SK-N-SH (cell line): ENCODE results near the gene SEC14L2. TPM values are rescaled to one million over a fixed set of nuclear protein-coding genes. Genes with fewer than 3 reads are reported as not detected.

Source experiments
- CTCF ChIA-PET: fragments of 300-600, 350-600 bp; formaldehyde crosslinking; extraction: SDS; loops from one replicate; lab custom pipeline; 2021; lab: Yijun Ruan, JAX
- POLR2A ChIA-PET: fragments of 350-600 bp; sonication (Branson Sonifier 250); formaldehyde crosslinking; extraction: SDS; loops from one replicate; lab custom pipeline; 2020; ENCODE audit warnings: antibody characterized with exemption, inconsistent platforms; lab: Yijun Ruan, JAX
- DNase-seq: peaks from one replicate; pipeline ENCODE4 v3.0.0; 2012
- H2AFZ ChIP-seq: fragments of 200-600 bp; sonication (generic); 2 replicates; pipeline ENCODE4 v1.8.1; 2016; ENCODE audit warnings: antibody characterized with exemption, mild to moderate bottlenecking, low read depth
- H3F3A ChIP-seq: fragments of 200-600 bp; sonication (generic); replicated peaks from 2 replicates; pipeline ENCODE3; 2016; ENCODE audit warnings: antibody characterized with exemption, mild to moderate bottlenecking; ENCODE audit not compliant: insufficient read depth
- H3K27ac ChIP-seq, 2 experiments: fragments of 200-500 bp in 1 of 2; fragments of 200-600 bp in 1 of 2; sonication (Bioruptor generic) in 1 of 2; sonication (generic), shearing (Covaris generic) in 1 of 2; 2 replicates each; pipeline versions ENCODE4 v1.5.1 to v1.6.1; 2014 to 2016; ENCODE audit warnings: low read depth in 2 of 2, inconsistent platforms in 1 of 2, low read length in 1 of 2, mild to moderate bottlenecking in 1 of 2, mixed read lengths in 1 of 2
- H3K27me3 ChIP-seq: fragments of 200-600 bp; sonication (generic), shearing (Covaris generic); 2 replicates; pipeline ENCODE4 v1.6.1; 2016; ENCODE audit warnings: mixed run types; ENCODE audit not compliant: insufficient read depth
- H3K36me3 ChIP-seq, 2 experiments: fragments of 200-500 bp in 1 of 2; fragments of 200-600 bp in 1 of 2; sonication (Bioruptor generic) in 1 of 2; sonication (generic) in 1 of 2; replicated peaks in 1 of 2; 2 replicates each; pipeline versions ENCODE3 to v1.5.1; 2014 to 2016; ENCODE audit warnings: low read length in 1 of 2, mild to moderate bottlenecking in 1 of 2; ENCODE audit not compliant: insufficient read depth in 2 of 2, control insufficient read depth in 1 of 2
- H3K4me1 ChIP-seq, 2 experiments: fragments of 200-500 bp in 1 of 2; fragments of 200-600 bp in 1 of 2; sonication (Bioruptor generic) in 1 of 2; sonication (generic), shearing (Covaris generic) in 1 of 2; 2 replicates each; pipeline versions ENCODE4 v1.5.1 to v1.6.1; 2014 to 2016; ENCODE audit warnings: low read depth in 1 of 2, low read length in 1 of 2, mixed run types in 1 of 2; ENCODE audit not compliant: insufficient read depth in 2 of 2, control insufficient read depth in 1 of 2
- H3K4me2 ChIP-seq: fragments of 200-600 bp; sonication (generic), shearing (Covaris generic); 2 replicates; pipeline ENCODE4 v1.6.1; 2017; ENCODE audit warnings: mixed run types
- H3K4me3 ChIP-seq, 2 experiments: fragments of 200-500 bp in 1 of 2; fragments of 200-600 bp in 1 of 2; sonication (Bioruptor generic) in 1 of 2; sonication (generic), shearing (Covaris generic) in 1 of 2; 2 replicates each; pipeline versions ENCODE4 v1.5.1 to v1.8.1; 2014 to 2016; ENCODE audit warnings: low read depth in 2 of 2, inconsistent platforms in 1 of 2, low read length in 1 of 2, mild to moderate bottlenecking in 1 of 2, mixed read lengths in 1 of 2, moderate library complexity in 1 of 2
- H3K79me2 ChIP-seq: fragments of 200-600 bp; sonication (generic); 2 replicates; pipeline ENCODE4 v1.8.1; 2017; ENCODE audit warnings: mild to moderate bottlenecking; ENCODE audit not compliant: insufficient read depth
- H3K9ac ChIP-seq: fragments of 200-600 bp; sonication (generic); 2 replicates; pipeline ENCODE4 v1.6.1; 2017; ENCODE audit warnings: mixed run types
- H3K9me2 ChIP-seq: fragments of 200-600 bp; sonication (generic); 2 replicates; pipeline ENCODE4 v1.6.1; 2017; ENCODE audit warnings: mixed run types
- H3K9me3 ChIP-seq: fragments of 200-600 bp; sonication (generic); 2 replicates; pipeline ENCODE4 v1.6.1; 2017; ENCODE audit warnings: mixed run types, mild to moderate bottlenecking, moderate library complexity
- H4K20me1 ChIP-seq: fragments of 200-600 bp; sonication (generic); 2 replicates; pipeline ENCODE4 v1.6.1; 2017; ENCODE audit warnings: mild to moderate bottlenecking, mixed run types; ENCODE audit not compliant: insufficient read depth
- FOXJ3 ChIP-seq: sonication (generic); formaldehyde crosslinking; IDR thresholded peaks from 2 replicates; pipeline ENCODE4 v1.5.1; 2020; ENCODE audit warnings: mild to moderate bottlenecking, missing genetic modification reagents
- FOXM1 ChIP-seq: IDR thresholded peaks from 2 replicates; pipeline ENCODE4 v1.4.0; 2012; ENCODE audit warnings: low read depth, mild to moderate bottlenecking
- GABPA ChIP-seq: IDR thresholded peaks from 2 replicates; pipeline ENCODE4 v1.4.0; 2012; ENCODE audit warnings: low read depth, mild to moderate bottlenecking
- GATA2 ChIP-seq: sonication (generic); formaldehyde crosslinking; IDR thresholded peaks from 2 replicates; pipeline ENCODE4 v1.5.0; 2020; ENCODE audit warnings: mild to moderate bottlenecking, missing genetic modification reagents
- JUND ChIP-seq: IDR thresholded peaks from 2 replicates; pipeline ENCODE4 v1.4.0; 2012
- NFIC ChIP-seq: IDR thresholded peaks from 2 replicates; pipeline ENCODE4 v1.4.0; 2012; ENCODE audit warnings: borderline replicate concordance
- POLR2AphosphoS5 ChIP-seq: IDR thresholded peaks from 2 replicates; pipeline ENCODE4 v1.6.1; 2012; ENCODE audit warnings: low read depth, low read length
- RAD21 ChIP-seq: IDR thresholded peaks from 2 replicates; pipeline ENCODE4 v1.6.1; 2012; ENCODE audit warnings: mild to moderate bottlenecking, low read length
- RCOR1 ChIP-seq: fragments of 150-350 bp; IDR thresholded peaks from 2 replicates; pipeline ENCODE4 v1.6.1; 2017; ENCODE audit warnings: antibody characterized with exemption, low read length
- SMC3 ChIP-seq: IDR thresholded peaks from 2 replicates; pipeline ENCODE4 v1.6.1; 2012; ENCODE audit warnings: low read depth, low read length, improper control_type of control experiment
- TCF12 ChIP-seq: IDR thresholded peaks from 2 replicates; pipeline ENCODE4 v1.4.0; 2012
- TEAD4 ChIP-seq: IDR thresholded peaks from 2 replicates; pipeline ENCODE4 v1.4.0; 2012; ENCODE audit warnings: mild to moderate bottlenecking, borderline replicate concordance; ENCODE audit not compliant: insufficient read depth
- YY1 ChIP-seq: IDR thresholded peaks from 2 replicates; pipeline ENCODE4 v1.4.0; 2012; ENCODE audit warnings: low read depth, mild to moderate bottlenecking
- WGBS: methylation state at CpG from one replicate; pipeline ENCODE4 v1.1.6; 2017; ENCODE audit warnings: low lambda C conversion rate; 5-methylcytosine and 5-hydroxymethylcytosine counted together
- polyA plus RNA-seq, 3 experiments: library from polyadenylated mRNA; depleted of rRNA; stranded (reverse); fragments of >200 nt; gene quantifications; 2 replicates each; pipeline ENCODE4 v1.2.3, GENCODE V29; 2012
- TF ChIP-seq, protein P1 (sequence below): fragments of 150-350 bp; IDR thresholded peaks from 2 replicates; pipeline ENCODE4 v1.6.1; 2017; ENCODE audit warnings: antibody characterized with exemption, low read length, low read depth, borderline replicate concordance
- TF ChIP-seq, protein P2 (sequence below): IDR thresholded peaks from 2 replicates; pipeline ENCODE4 v1.4.0; 2012; ENCODE audit warnings: low read depth
- TF ChIP-seq, protein P3 (sequence below): IDR thresholded peaks from 2 replicates; pipeline ENCODE4 v1.6.1; 2012; ENCODE audit warnings: mild to moderate bottlenecking, low read depth, low read length, moderate library complexity

The SEC14L2 gene
- polyA plus RNA-seq, 1 of the 3 experiments (the other 2 are of a cell fraction), result 14.0 TPM

DNA sequence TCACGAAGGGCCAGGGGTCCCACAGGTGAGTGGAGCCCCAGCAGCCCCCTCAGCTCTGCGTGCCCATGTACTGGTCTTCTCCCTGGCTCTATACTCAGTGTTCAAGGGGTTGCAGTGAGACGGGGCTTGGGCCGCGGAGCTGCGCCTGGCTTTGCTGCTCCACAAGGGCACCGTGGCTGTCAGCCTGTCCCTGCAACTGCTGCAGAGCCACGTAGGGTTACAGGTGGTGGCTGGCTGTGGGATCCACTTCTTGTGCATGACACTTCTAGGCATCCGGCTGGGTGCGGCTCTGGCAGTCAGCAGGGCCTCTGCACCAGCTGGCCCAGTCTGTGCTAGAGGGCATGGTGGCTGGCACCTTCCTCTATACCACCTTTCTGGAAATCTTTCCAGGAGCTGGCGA lies 43.0 kb downstream of the SEC14L2 start:
- no peak for DNase-seq
- Histone ChIP-seq H2AFZ (no peak overlapping the region), H3K4me1 (peaks cover 0 to 5% of the 10 kb centered on the region in 2 experiments; a peak in 2 of 4 replicates), H4K20me1 (no peaks in the 10 kb centered on the region), H3K9me3 (no peaks in the 10 kb centered on the region), H3K9ac (no peak overlapping the region), H3K4me3 (no peak overlapping the region), H3F3A (no peaks in the 10 kb centered on the region), H3K27me3 (no peaks in the 10 kb centered on the region), H3K79me2 (no peaks in the 10 kb centered on the region), H3K27ac (no peak overlapping the region), H3K4me2 (no peak overlapping the region), H3K9me2 (no peaks in the 10 kb centered on the region), H3K36me3 (no peaks in the 10 kb centered on the region)
- TF ChIP-seq NFIC, result no peak
- TF ChIP-seq RCOR1, result no peak
- no peak for TF ChIP-seq RAD21
- TF ChIP-seq SMC3, result no peak
- TF ChIP-seq TCF12, result no peak
- no peak for TF ChIP-seq FOXM1
- no peak for TF ChIP-seq POLR2AphosphoS5
- TF ChIP-seq, protein P1, sequence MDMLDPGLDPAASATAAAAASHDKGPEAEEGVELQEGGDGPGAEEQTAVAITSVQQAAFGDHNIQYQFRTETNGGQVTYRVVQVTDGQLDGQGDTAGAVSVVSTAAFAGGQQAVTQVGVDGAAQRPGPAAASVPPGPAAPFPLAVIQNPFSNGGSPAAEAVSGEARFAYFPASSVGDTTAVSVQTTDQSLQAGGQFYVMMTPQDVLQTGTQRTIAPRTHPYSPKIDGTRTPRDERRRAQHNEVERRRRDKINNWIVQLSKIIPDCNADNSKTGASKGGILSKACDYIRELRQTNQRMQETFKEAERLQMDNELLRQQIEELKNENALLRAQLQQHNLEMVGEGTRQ, result no peak
- TF ChIP-seq FOXJ3, result no peak
- no peak for TF ChIP-seq GATA2 (CRISPR knock-in tag)
- TF ChIP-seq, protein P2, sequence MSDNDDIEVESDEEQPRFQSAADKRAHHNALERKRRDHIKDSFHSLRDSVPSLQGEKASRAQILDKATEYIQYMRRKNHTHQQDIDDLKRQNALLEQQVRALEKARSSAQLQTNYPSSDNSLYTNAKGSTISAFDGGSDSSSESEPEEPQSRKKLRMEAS, result no peak
- TF ChIP-seq YY1, result no peak
- TF ChIP-seq GABPA, result no peak
- TF ChIP-seq JUND, result no peak
- TF ChIP-seq, protein P3, sequence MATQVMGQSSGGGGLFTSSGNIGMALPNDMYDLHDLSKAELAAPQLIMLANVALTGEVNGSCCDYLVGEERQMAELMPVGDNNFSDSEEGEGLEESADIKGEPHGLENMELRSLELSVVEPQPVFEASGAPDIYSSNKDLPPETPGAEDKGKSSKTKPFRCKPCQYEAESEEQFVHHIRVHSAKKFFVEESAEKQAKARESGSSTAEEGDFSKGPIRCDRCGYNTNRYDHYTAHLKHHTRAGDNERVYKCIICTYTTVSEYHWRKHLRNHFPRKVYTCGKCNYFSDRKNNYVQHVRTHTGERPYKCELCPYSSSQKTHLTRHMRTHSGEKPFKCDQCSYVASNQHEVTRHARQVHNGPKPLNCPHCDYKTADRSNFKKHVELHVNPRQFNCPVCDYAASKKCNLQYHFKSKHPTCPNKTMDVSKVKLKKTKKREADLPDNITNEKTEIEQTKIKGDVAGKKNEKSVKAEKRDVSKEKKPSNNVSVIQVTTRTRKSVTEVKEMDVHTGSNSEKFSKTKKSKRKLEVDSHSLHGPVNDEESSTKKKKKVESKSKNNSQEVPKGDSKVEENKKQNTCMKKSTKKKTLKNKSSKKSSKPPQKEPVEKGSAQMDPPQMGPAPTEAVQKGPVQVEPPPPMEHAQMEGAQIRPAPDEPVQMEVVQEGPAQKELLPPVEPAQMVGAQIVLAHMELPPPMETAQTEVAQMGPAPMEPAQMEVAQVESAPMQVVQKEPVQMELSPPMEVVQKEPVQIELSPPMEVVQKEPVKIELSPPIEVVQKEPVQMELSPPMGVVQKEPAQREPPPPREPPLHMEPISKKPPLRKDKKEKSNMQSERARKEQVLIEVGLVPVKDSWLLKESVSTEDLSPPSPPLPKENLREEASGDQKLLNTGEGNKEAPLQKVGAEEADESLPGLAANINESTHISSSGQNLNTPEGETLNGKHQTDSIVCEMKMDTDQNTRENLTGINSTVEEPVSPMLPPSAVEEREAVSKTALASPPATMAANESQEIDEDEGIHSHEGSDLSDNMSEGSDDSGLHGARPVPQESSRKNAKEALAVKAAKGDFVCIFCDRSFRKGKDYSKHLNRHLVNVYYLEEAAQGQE, result no peak
- TF ChIP-seq TEAD4, result no peak
- WGBS, result 85% methylated on average over 7 of the region's 11 CpGs
- POLR2A ChIA-PET, result no interaction called here
- CTCF ChIA-PET, result interaction anchor here (0.6 kb wide), 1 partner anchor 162 kb away, joined by 3 read pairs; no protein-coding TSS in a partner anchor
